ENCODE data around the gene RHAG.

RHAG gene

GRCh38 chr6:49563006-49563886, 73.4 kb downstream of the RHAG start:
- no peak for DNase-seq

GRCh38 chr6:49558238-49558637, 78.4 kb downstream of the RHAG start:
- no peak for DNase-seq

DNA sequence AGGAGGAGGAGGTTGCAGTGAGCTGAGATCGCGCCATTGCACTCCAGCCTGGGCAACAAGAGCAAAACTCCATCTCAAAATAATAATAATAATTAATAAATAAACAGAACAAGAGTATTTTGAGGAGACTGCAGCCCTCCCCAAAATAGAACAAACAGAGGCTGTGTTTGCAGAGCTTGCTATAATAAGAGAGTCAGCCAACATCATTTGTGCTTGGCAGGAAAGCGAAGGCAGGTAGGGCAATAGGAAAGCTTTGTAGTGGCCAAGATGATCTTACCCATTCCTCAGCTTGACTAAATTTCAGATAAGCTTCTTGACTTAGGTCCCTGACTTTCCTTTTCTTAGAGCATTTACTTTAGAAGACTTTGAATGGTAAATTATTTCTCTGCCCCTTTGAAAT, 79.5 kb downstream of the RHAG start:
- no peak for DNase-seq

DNA sequence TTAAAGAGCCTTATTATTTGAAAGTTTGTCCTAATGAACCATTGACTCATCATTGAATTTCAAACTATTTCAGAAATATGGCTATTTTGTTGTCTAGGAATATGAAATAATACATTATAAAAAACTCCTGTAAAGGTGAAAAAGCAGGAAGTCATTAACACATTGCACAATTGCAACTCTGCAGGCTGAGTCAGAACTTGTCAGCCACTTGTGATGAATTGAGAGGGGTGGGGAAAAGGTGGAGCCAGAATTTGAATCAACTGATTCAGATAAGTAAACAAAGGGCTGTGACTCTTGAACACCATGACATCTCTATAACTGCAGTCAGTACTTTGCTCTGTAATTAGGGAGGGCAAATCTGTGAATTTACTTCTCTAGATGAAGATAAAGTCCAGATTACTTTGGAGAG, 80.2 kb downstream of the RHAG start:
- peak; percentile 65 for DNase-seq

DNA sequence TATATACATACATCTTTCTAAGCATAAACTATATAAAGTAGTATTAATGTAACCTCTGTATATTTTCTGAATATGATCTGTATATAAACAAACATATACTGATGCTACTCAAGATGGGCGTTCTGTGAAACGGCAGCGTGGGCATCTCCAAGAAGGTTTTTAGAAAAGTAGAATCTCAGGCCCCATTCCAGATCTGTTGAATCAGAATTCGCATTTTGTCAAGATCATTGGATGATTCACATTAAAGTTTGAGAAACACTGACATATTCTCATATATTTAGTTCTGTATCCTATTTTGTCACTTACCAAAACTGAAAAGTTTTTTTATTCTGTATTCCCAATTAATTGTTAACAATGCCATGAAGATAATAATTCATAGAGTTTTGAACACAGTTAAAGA, 80.7 kb downstream of the RHAG start:
- DNase-seq: no peak

Data from NCI-H1417 treated with DMSO at 0.1 percent for 48 hours (cell line).